Loucy (cell line): ENCODE results near the gene LRRC4.

Source experiments
- CTCF ChIP-seq: fragments of 200-600 bp; sonication (generic); conservative IDR thresholded peaks from 2 replicates; pipeline ENCODE4 v1.5.1; 2014; ENCODE audit warnings: mild to moderate bottlenecking, antibody characterized with exemption, low read length
- EZH2phosphoT487 ChIP-seq: fragments of 200-600 bp; IDR thresholded peaks from 2 replicates; pipeline ENCODE4 v1.6.1; 2018; ENCODE audit warnings: antibody characterized with exemption, mild to moderate bottlenecking, moderate library complexity, borderline replicate concordance

GRCh38 chr7:128025819-128026218 is 5.4 kb downstream of the LRRC4 start:
- TF ChIP-seq CTCF (no peak), EZH2phosphoT487 (no peak)
